Spinal cord (tissue), 10 donors: ENCODE data around the gene NAA10. TPM values are rescaled to one million over a fixed set of nuclear protein-coding genes. Genes with fewer than 3 reads are reported as not detected.

ENCODE experiments used
- DNase-seq, 6 donors: peaks; one replicate each; pipeline versions ENCODE4 v3.0.0 to v3.0.0-alpha.2; 2013 to 2015; ENCODE audit warnings: low spot score in 6 of 6, low read depth in 4 of 6
- H3K27ac ChIP-seq: one replicate; pipeline ENCODE4 v1.5.1; 2013; ENCODE audit warnings: low read depth, low read length, control low read depth
- H3K27me3 ChIP-seq: one replicate; pipeline ENCODE4 v1.6.1; 2013; ENCODE audit warnings: low read length; ENCODE audit not compliant: control insufficient read depth, insufficient read depth
- H3K36me3 ChIP-seq: one replicate; pipeline ENCODE4 v1.6.1; 2013; ENCODE audit warnings: low read length; ENCODE audit not compliant: control insufficient read depth, insufficient read depth
- H3K4me1 ChIP-seq: one replicate; pipeline ENCODE4 v1.6.1; 2013; ENCODE audit warnings: low read length; ENCODE audit not compliant: control insufficient read depth, insufficient read depth
- H3K4me3 ChIP-seq: one replicate; pipeline ENCODE4 v1.5.1; 2013; ENCODE audit warnings: low read depth, low read length, control low read depth
- H3K9me3 ChIP-seq: one replicate; pipeline ENCODE4 v1.6.1; 2013; ENCODE audit warnings: low read length; ENCODE audit not compliant: control insufficient read depth, insufficient read depth
- WGBS: methylation state at CpG from one replicate; pipeline ENCODE4 v1.1.5; 2013; ENCODE audit warnings: missing lambda C conversion rate; ENCODE audit not compliant: insufficient coverage; 5-methylcytosine and 5-hydroxymethylcytosine counted together
- polyA plus RNA-seq, 2 donors: library from polyadenylated mRNA; unstranded; fragments of 120-200 nt; gene quantifications; one replicate each; pipeline ENCODE4 v1.2.1, GENCODE V29; 2013; ENCODE audit not compliant: insufficient read length in 2 of 2
- total RNA-seq, 2 donors: library from RNA; depleted of rRNA in 1 of 2; stranded (reverse); fragments of 120-200 nt in 1 of 2; fragments of >200 nt in 1 of 2; gene quantifications; one replicate each; pipeline versions ENCODE4 v1.2.3 to v1.2.4, GENCODE V29; 2013 to 2014
- donor health status: healthy.

The NAA10 gene
- total and polyA plus RNA-seq, 4 donors = 26.9 to 115 (median 82.8) TPM

- Histone ChIP-seq H3K27ac (no peak overlapping the region), H3K4me3 (no peak overlapping the region), H3K27me3 (no peaks in the 10 kb centered on the region), H3K4me1 (peaks cover 37% of the 10 kb centered on the region), H3K9me3 (peaks cover 1% of the 10 kb centered on the region), H3K36me3 (peaks cover 93% of the 10 kb centered on the region)
- no peak for DNase-seq
- WGBS = 91% methylated on average over 24 of the region's 28 CpGs
Observed at GRCh38 chrX:153951683-153952372, 17.0 kb upstream of the NAA10 start.

- H3K27me3 ChIP-seq = no peaks in the 10 kb centered on the region
- no peak overlapping the region for H3K27ac ChIP-seq
- H3K4me3 ChIP-seq = no peak overlapping the region
- H3K4me1 ChIP-seq = peaks cover 37% of the 10 kb centered on the region
- H3K36me3 ChIP-seq = peaks cover 83% of the 10 kb centered on the region
- peaks cover 1% of the 10 kb centered on the region for H3K9me3 ChIP-seq
- no peak for DNase-seq
- whole genome bisulfite sequencing = 81% methylated on average over 19 of the region's 19 CpGs
Observed at GRCh38 chrX:153950127-153950526, 15.3 kb upstream of the NAA10 start.

- Histone ChIP-seq H3K9me3 (peaks cover 1% of the 10 kb centered on the region), H3K4me3 (no peak overlapping the region), H3K27me3 (no peaks in the 10 kb centered on the region), H3K4me1 (peaks cover 46% of the 10 kb centered on the region), H3K27ac (peak overlapping the region; percentile 61), H3K36me3 (peaks cover 73% of the 10 kb centered on the region)
- peak in 2 of 6 donors; percentile 41 to 57 for DNase-seq
- WGBS = 64% methylated on average over 23 of the region's 30 CpGs
Observed at GRCh38 chrX:153948847-153949805, 14.3 kb upstream of the NAA10 start.

- Histone ChIP-seq H3K4me1 (peaks cover 47% of the 10 kb centered on the region), H3K36me3 (peaks cover 62% of the 10 kb centered on the region), H3K4me3 (no peak overlapping the region), H3K27ac (peak overlapping the region; percentile 61), H3K9me3 (no peaks in the 10 kb centered on the region), H3K27me3 (no peaks in the 10 kb centered on the region)
- whole genome bisulfite sequencing = 77% methylated on average over 4 of the region's 10 CpGs
- DNase-seq = no peak
Observed at GRCh38 chrX:153948002-153948466, 13.2 kb upstream of the NAA10 start.

DNA sequence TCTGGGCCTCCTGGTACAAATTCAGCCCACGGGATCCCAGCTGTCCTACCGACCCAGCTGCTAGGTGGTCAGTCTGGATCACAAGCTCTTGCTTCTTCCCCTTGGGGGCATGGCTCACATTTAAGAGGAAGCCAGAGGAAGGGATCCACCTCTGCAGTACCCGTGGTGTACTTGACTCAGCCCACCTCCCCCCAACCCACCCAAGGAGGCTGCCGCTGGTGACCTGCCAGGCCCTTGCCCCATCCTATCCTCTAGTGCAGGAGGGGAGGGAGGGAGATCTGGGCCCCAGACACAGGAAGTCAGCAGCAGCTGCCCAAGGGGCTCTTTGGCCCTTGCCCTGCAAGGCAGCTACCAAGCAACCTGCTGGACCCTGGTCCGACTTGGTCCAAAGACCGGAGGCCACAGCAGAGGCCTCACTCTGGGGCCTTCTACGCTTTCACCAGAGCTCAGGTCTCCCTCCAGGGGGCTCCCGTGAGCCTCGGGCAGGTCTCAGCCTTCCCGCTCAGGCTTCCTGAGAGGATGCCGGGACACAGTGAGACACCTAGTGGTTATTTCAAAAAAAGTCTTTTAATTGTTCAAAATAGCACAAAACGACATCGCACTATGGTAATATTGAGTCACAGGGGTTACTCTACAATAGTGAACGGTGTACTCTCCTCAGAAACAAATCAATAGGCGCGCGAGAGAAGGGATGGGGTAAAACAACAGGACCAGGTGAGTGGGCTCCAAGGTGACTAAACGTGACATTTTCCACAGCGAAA, 12.4 kb upstream of the NAA10 start:
- Histone ChIP-seq H3K36me3 (peaks cover 60% of the 10 kb centered on the region), H3K27ac (peak overlapping the region; percentile 19), H3K4me3 (no peak overlapping the region), H3K27me3 (no peaks in the 10 kb centered on the region), H3K9me3 (no peaks in the 10 kb centered on the region), H3K4me1 (peaks cover 50% of the 10 kb centered on the region)
- DNase-seq = peak in 2 of 6 donors; percentile 78 to 81
- 52% methylated on average over 9 of the region's 19 CpGs for WGBS

GRCh38 chrX:153945956-153946943, 11.4 kb upstream of the NAA10 start:
- Histone ChIP-seq H3K4me3 (no peak overlapping the region), H3K27ac (no peak overlapping the region), H3K36me3 (peaks cover 51% of the 10 kb centered on the region), H3K9me3 (no peaks in the 10 kb centered on the region), H3K4me1 (peaks cover 50% of the 10 kb centered on the region), H3K27me3 (no peaks in the 10 kb centered on the region)
- 95% methylated on average over 15 of the region's 24 CpGs for WGBS
- no peak for DNase-seq

DNA sequence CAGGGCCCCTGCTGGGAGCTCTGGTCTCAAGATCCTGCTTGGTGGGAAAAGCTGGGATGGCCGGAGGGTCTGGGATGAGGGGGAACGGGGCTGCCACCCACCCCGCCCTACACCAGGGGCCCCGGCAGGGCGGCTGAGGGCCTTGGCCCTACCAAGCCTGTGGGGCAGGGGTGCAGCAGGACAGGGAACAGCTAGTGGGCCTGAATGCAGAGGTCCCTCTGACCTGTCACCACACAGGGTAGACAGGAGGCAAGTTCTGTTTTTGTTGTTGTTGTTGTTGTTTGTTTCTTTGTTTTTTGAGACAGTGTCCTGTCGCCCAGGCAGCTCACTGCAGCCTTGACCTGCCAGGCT, 9.9 kb upstream of the NAA10 start:
- H3K27ac ChIP-seq = no peak overlapping the region
- H3K9me3 ChIP-seq = no peaks in the 10 kb centered on the region
- peaks cover 38% of the 10 kb centered on the region for H3K36me3 ChIP-seq
- DNase-seq = no peak
- peak overlapping the region; percentile 36 for H3K4me3 ChIP-seq
- 58% methylated on average over 5 of the region's 6 CpGs for WGBS
- H3K27me3 ChIP-seq = no peaks in the 10 kb centered on the region
- peaks cover 42% of the 10 kb centered on the region for H3K4me1 ChIP-seq

- peak in 2 of 6 donors; percentile 43 to 54 for DNase-seq
- 41% methylated on average over 26 of the region's 31 CpGs for WGBS
- Histone ChIP-seq H3K4me1 (peaks cover 37% of the 10 kb centered on the region), H3K27ac (no peak within 1 kb of the TSS), H3K4me3 (peak within 1 kb of the TSS; percentile 36), H3K36me3 (peaks cover 34% of the 10 kb centered on the region), H3K9me3 (no peaks in the 10 kb centered on the region), H3K27me3 (no peaks in the 10 kb centered on the region)
Observed at GRCh38 chrX:153944140-153944799, 9.4 kb upstream of the NAA10 start, which contains the start of gene RENBP. TSS of gene RENBP (minus strand) at chrX:153944643. CDS start at chrX:153944610, 33 bp downstream.
